Activated CD4-positive, alpha-beta memory T cell treated with anti-CD3 and anti-CD28 coated beads, Interleukin-2, amount 10 ng/mL, durations not matched to agents 7 days and 5 days (primary cell): ENCODE results near the gene CSRP2. TPM values are rescaled to one million over a fixed set of nuclear protein-coding genes. Genes with fewer than 3 reads are reported as not detected.

Experiments used
- CTCF ChIA-PET: fragments of 350-600 bp; sonication (Branson Sonifier 250); formaldehyde crosslinking; loops from one replicate; lab custom pipeline; 2021; ENCODE audit warnings: antibody characterized with exemption, inconsistent platforms; lab: Charles Lee
- POLR2A ChIA-PET: fragments of 350-600 bp; sonication (Branson Sonifier 250); formaldehyde crosslinking; loops from one replicate; lab custom pipeline; 2021; ENCODE audit warnings: antibody characterized with exemption; lab: Charles Lee
- DNase-seq: peaks from one replicate; pipeline ENCODE4 v3.0.0-alpha.2; 2020
- H3K27ac Mint-ChIP-seq: one replicate; pipeline ENCODE4 v1.8.0; 2021; ENCODE audit warnings: mild to moderate bottlenecking, mixed read lengths
- H3K27me3 Mint-ChIP-seq: one replicate; pipeline ENCODE4 v1.8.0; 2021; ENCODE audit warnings: mixed read lengths
- H3K36me3 Mint-ChIP-seq: one replicate; pipeline ENCODE4 v1.8.0; 2021; ENCODE audit warnings: low read depth, mixed read lengths
- H3K4me1 Mint-ChIP-seq: one replicate; pipeline ENCODE4 v1.8.0; 2021; ENCODE audit warnings: mixed read lengths
- H3K4me3 Mint-ChIP-seq: one replicate; pipeline ENCODE4 v1.8.0; 2021; ENCODE audit warnings: mild to moderate bottlenecking, mixed read lengths
- H3K9me3 Mint-ChIP-seq: one replicate; pipeline ENCODE4 v1.8.0; 2021; ENCODE audit warnings: mixed read lengths
- total RNA-seq, 2 experiments: library from RNA; stranded (reverse); gene quantifications; one replicate each; pipeline ENCODE4 v1.2.3, GENCODE V29; 2021

Gene CSRP2
- total RNA-seq, 2 experiments from 2014 or later: 0.15 TPM; not detected in 1

DNA sequence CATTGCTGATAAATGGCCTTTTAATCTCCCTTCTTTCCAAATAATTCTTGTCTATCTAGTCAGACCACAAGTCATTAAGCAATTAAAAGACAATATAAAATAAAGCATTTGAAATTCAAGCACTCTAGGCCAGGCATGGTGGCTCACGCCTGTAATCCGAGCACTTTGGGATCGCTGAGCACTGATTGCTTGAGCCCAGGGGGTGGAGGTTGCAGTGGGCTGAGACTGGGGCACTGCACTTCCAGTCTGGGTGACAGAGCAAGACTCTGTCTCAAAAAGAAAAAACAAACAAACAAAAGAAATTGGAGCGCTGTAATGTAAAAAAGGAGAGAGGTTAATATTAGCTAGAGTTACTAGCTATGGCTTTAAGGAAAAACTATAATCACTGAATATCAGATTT lies 30.5 kb upstream of the CSRP2 start:
- Mint-ChIP-seq H3K27me3 (peaks cover 16% of the 10 kb centered on the region), H3K36me3 (no peaks in the 10 kb centered on the region), H3K9me3 (no peaks in the 10 kb centered on the region), H3K4me3 (no peak overlapping the region), H3K27ac (no peak overlapping the region), H3K4me1 (no peaks in the 10 kb centered on the region)
- CTCF ChIA-PET: no interaction called here
- POLR2A ChIA-PET: no interaction called here
- DNase-seq: no peak

DNA sequence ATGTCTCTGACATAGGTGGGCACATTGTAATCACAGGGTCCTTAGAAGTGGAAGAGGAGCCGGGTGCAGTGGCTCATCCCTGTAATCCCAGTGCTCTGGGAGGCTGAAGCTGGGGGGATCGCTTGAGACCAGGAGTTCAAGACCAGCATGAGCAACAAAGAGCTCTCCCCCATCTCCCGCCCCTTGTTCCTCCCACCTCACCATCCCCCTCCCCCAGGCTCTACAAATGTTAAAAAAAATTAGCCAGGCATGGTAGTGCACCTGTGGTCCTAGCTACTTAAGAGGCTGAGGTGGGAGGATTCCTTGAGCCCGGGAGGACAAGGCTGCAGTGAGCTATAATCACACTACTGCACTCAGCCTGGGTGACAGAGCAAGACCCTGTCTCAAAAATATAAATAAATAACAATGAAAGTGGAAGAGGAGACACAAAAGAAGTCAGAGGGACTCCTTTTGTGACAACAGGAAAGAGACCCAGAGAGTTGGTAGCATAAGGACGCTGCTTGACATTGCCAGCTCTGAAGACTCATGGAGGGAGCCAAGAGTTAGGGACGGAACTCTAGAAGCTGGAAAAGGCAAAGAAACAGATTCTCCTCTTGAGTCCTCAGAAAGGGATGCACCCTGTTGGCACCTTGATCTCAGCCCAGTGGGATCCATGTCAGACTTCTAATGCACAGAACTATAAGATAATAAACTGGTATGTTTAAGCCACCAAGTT lies 29.6 kb upstream of the CSRP2 start:
- ChIA-PET POLR2A (no interaction called here), CTCF (no interaction called here)
- DNase-seq: no peak
- H3K4me1 Mint-ChIP-seq: no peaks in the 10 kb centered on the region
- no peaks in the 10 kb centered on the region for H3K36me3 Mint-ChIP-seq
- no peak overlapping the region for H3K27ac Mint-ChIP-seq
- H3K9me3 Mint-ChIP-seq: no peaks in the 10 kb centered on the region
- H3K4me3 Mint-ChIP-seq: no peak overlapping the region
- peaks cover 16% of the 10 kb centered on the region for H3K27me3 Mint-ChIP-seq

DNA sequence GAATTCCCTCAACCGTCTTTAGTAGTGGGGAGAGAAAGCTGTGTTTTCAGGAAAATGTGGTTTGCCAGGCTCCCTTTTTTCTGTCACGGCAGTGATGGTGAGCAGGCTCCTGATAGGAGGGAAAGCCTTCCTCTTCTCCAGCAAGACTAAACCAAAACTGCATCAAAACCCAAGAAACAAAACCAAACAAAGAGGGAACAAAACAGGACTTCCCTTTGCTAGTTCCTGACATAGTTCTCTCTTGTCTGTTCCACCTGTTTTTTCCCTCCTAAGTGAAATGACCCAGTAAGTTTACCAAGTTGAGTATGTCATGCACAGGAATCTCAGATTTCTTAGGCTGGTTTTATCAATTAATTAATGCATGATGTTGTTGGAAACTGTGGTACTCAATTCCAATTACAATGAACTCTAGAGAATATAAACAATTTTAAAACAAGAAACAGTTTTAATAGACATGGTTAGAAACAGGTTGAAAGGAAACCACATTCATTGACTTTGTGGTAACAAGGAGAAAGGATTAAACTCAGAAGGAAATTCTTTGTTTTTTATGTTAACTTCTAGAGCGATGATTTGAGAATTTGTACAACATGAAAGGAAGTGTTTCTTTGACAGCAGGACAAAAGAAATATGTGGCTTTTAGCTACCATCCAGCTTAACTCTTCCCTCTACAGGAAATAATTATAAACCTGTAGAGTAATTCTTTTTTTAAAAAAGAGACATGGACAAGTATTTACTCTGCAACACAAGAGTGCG lies 23.0 kb upstream of the CSRP2 start:
- CTCF ChIA-PET: interaction anchor here (0.6 kb wide), 1 partner anchor 282 kb away, joined by 3 read pairs; no protein-coding TSS in a partner anchor
- H3K27ac Mint-ChIP-seq: no peak overlapping the region

DNA sequence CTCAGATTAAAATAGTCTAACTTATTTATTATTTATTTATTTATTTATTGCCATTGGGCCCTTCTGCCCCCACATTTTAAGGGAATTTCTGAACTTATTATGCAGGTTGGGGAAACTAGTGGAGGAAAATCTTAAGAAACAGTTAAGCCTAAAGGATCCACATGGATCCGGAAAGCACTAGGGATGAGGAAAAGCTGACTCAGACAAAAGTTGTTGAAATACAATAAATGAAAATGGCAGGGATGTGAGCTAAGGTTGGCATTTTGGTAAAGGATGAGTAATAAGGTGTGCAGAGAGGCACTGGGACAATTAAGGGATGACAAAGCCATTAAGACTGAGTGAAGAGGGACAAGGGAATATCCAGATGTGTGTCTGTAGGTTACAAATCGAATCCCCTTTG lies 20.7 kb upstream of the CSRP2 start:
- Mint-ChIP-seq H3K4me3 (no peak overlapping the region), H3K4me1 (peaks cover 5% of the 10 kb centered on the region), H3K36me3 (no peaks in the 10 kb centered on the region), H3K27ac (no peak overlapping the region), H3K9me3 (no peaks in the 10 kb centered on the region), H3K27me3 (peaks cover 1% of the 10 kb centered on the region)
- POLR2A ChIA-PET: no interaction called here
- CTCF ChIA-PET: no interaction called here
- DNase-seq: no peak

More for the DNA sequence above, 23.0 kb upstream of the CSRP2 start:
- Mint-ChIP-seq H3K4me3 (no peak overlapping the region), H3K9me3 (no peaks in the 10 kb centered on the region), H3K4me1 (peaks cover 5% of the 10 kb centered on the region), H3K27me3 (peaks cover 1% of the 10 kb centered on the region), H3K36me3 (no peaks in the 10 kb centered on the region)
- DNase-seq: no peak
- POLR2A ChIA-PET: no interaction called here

DNA sequence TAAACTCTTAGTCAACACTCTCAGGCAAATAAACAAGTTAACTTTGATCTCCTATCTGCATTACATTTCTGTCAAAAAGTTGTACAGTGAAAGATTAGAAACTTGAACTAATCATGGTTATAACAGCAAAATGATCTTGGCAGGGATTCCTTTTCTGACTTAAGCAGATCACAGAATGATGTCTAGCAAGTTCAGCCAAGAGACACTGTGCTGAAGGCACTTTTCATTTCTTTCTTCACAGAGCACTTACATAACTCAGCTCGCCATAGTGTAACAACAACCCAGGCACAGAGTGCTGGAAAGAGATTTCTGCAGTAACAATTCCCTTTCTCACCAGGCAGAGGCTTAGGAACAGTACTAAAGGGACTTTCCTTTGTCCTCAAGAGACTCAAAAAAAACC lies 19.6 kb upstream of the CSRP2 start:
- no peak overlapping the region for H3K4me3 Mint-ChIP-seq
- H3K9me3 Mint-ChIP-seq: no peaks in the 10 kb centered on the region
- H3K27me3 Mint-ChIP-seq: peaks cover 1% of the 10 kb centered on the region
- DNase-seq: no peak
- no peaks in the 10 kb centered on the region for H3K36me3 Mint-ChIP-seq
- ChIA-PET POLR2A (no interaction called here), CTCF (no interaction called here)
- H3K27ac Mint-ChIP-seq: no peak overlapping the region
- peaks cover 5% of the 10 kb centered on the region for H3K4me1 Mint-ChIP-seq

DNA sequence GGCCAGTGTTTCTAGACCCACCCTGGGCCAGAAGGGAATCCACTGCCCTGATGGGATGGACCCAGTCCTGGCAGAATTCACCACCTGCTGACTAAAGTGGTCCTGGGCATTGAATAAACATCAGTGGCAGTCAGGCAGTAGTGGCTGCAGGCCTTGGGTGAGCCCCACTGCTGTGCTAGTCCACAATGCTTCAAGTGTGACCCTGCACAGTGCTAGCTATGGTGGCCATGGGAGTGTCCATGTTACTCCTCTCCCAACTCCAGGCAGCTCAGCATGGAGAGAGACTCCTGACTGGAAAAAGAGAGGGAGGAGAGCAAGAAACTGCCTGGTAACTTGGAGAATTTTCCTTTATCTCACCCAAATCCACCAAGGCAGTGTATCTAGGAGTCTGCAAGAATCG lies 17.5 kb upstream of the CSRP2 start:
- CTCF ChIA-PET: no interaction called here
- Mint-ChIP-seq H3K9me3 (no peaks in the 10 kb centered on the region), H3K4me3 (no peak overlapping the region), H3K27me3 (no peaks in the 10 kb centered on the region), H3K36me3 (no peaks in the 10 kb centered on the region), H3K27ac (no peak overlapping the region), H3K4me1 (no peaks in the 10 kb centered on the region)
- DNase-seq: no peak
- POLR2A ChIA-PET: no interaction called here

DNA sequence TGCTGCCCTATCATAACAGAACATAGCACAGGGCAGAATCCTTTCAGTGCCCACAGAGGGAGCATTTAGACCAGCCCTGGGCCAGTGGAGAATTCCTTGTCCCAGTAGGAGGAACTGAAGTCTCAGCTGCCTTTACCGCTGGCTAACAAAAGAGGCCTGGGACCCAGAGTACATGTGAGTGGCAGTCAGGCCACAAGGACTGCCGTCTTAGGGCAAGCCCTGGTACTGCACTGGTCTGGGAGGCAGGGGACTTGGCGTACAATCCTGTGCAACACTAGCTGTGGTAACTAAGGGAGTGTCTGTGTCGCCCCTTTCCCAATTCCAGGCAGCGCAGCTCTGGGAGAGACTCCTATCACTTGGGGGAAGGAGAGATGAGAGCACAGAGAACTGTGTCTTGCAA lies 17.0 kb upstream of the CSRP2 start:
- Mint-ChIP-seq H3K27ac (no peak overlapping the region), H3K4me1 (no peaks in the 10 kb centered on the region), H3K4me3 (no peak overlapping the region), H3K36me3 (no peaks in the 10 kb centered on the region), H3K27me3 (no peaks in the 10 kb centered on the region), H3K9me3 (no peaks in the 10 kb centered on the region)
- ChIA-PET CTCF (no interaction called here), POLR2A (no interaction called here)
- DNase-seq: no peak

DNA sequence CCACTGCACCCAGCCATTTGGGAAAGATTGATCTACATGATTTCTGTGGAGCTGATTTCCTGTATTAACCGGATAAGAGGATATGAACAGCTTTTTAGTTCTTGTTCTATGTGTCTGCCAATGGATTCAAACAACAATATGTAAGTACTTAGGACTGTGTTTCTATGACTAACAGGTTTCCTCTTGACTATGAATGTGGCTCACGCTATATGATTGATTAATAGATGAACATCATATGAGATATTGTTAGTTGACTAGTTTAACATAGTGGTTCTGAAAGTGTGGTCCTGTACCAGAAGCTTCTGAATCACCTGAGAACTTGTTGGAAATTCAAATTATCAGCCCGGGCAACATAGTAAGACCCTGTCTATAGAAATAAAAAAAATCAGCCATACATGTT lies 12.8 kb upstream of the CSRP2 start:
- ChIA-PET POLR2A (no interaction called here), CTCF (no interaction called here)
- no peak for DNase-seq
- no peaks in the 10 kb centered on the region for H3K9me3 Mint-ChIP-seq
- no peak overlapping the region for H3K4me3 Mint-ChIP-seq
- H3K27ac Mint-ChIP-seq: no peak overlapping the region
- no peaks in the 10 kb centered on the region for H3K36me3 Mint-ChIP-seq
- peaks cover 4% of the 10 kb centered on the region for H3K27me3 Mint-ChIP-seq
- H3K4me1 Mint-ChIP-seq: no peaks in the 10 kb centered on the region

DNA sequence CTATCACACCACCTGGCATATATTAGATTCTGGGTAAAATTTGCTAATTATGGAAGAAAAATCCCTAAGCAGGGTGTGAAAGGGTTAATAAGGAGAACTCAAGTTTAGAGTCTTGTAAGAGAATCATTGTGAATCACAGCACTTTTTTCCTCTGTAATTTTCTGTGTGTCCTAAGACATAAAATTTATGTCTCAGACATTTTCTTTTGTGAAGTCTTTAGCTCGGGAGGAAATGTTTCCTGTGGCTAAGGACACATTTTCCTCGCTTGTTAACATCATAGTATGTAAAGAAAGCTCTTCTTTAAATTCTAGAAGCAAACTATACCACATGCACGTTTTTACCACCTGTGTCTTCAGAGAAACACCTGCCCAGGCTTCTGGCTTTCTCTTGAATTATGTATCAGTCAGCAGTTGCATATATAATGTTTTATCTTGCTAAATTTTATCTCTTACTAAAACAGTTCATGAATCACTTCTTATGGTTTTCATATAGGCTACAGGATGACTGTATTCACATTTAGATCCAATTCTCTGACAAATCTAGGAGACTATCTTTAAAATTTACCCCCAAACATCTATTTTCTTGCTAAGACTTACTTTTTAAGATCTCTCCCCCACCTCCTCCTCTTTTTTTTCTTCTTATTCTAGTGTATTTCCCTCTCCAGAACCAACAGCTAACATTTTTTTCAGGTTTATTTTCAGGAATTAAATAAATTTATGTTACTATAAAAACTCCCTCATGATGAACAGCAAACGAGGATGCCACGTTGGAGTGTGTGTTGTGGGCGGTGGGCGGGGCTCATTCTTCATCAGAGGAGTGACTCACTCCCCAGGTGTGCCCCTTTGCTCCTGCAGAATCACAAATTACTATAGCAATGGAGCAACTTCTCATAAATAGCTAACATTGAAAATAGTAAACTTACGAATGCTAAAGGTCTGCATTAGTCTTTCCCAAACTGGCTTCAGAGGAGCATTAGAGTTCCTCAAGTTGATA lies 11.6 kb upstream of the CSRP2 start:
- CTCF ChIA-PET: no interaction called here
- POLR2A ChIA-PET: no interaction called here
- H3K27ac Mint-ChIP-seq: no peak overlapping the region
- H3K4me3 Mint-ChIP-seq: no peak overlapping the region
- no peaks in the 10 kb centered on the region for H3K4me1 Mint-ChIP-seq
- H3K9me3 Mint-ChIP-seq: no peaks in the 10 kb centered on the region
- no peaks in the 10 kb centered on the region for H3K36me3 Mint-ChIP-seq
- H3K27me3 Mint-ChIP-seq: peaks cover 4% of the 10 kb centered on the region
- DNase-seq: no peak

DNA sequence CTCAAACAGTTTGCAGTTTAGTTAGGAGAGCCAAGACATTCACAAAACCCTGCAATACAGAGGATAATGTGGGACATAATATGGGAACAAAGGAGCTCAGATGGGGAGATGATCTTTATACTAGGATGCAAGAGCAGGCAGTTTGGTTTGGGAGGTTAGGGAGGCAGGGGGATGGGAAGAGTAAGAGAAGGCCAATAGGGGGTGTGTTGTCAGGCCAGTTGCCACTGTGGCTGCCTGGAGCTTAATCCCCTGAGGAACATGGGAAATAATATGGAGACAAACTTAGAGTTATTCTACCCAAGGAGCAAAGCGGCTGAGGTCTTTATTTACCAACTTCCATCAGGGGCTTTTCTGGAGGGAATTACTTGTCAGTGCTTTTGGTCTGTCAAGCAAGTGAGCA lies 10.0 kb upstream of the CSRP2 start:
- POLR2A ChIA-PET: no interaction called here
- H3K27ac Mint-ChIP-seq: no peak overlapping the region
- no peaks in the 10 kb centered on the region for H3K36me3 Mint-ChIP-seq
- H3K4me3 Mint-ChIP-seq: no peak overlapping the region
- no peak for DNase-seq
- no peaks in the 10 kb centered on the region for H3K9me3 Mint-ChIP-seq
- CTCF ChIA-PET: no interaction called here
- H3K4me1 Mint-ChIP-seq: no peaks in the 10 kb centered on the region
- H3K27me3 Mint-ChIP-seq: peaks cover 8% of the 10 kb centered on the region

DNA sequence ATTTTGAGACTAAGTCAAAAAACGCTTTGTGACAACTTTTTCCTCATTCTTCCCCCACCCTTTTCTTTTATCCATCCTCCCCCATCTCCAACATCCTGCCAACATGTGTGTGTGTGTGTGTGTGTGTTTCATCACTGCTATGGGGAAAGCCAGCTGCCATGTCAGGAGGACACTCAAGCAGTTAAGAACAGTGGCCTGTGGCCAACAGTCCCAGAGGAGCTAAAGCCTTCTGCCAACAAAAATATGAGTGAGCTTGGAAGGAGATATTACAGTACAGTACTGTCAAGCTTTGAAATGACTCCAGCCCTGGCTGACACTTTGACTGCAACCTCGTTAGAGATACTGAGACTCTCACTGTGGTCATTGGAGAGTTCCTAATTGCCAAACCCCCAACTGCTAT lies 5.0 kb upstream of the CSRP2 start:
- POLR2A ChIA-PET: no interaction called here
- CTCF ChIA-PET: interaction anchor here (1.1 kb wide), 1 partner anchor 127 kb away, joined by 3 read pairs; no protein-coding TSS in a partner anchor
- H3K27ac Mint-ChIP-seq: no peak overlapping the region
- DNase-seq: no peak
- no peak overlapping the region for H3K4me3 Mint-ChIP-seq
- H3K4me1 Mint-ChIP-seq: peaks cover 3% of the 10 kb centered on the region
- H3K9me3 Mint-ChIP-seq: no peaks in the 10 kb centered on the region
- H3K27me3 Mint-ChIP-seq: peaks cover 40% of the 10 kb centered on the region
- H3K36me3 Mint-ChIP-seq: no peaks in the 10 kb centered on the region

DNA sequence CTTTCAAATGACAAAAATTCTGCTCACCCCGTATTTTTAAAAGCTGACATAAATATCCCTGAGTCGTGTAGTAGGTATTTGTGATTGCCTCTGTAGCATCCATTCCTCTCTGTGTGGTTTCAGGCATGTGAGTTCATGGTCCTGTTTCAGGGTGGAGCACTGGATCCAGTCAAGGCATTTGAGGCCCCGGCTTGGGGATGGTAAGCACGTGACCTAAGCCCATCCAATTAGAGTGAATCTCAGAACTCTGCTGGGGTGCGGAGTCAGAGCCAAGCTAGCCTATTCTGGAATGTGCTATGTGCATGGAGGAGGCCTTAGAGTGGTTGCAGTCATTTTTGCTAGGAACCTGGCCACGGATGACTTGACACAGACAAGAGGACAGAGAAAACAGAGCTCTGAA lies 4.3 kb upstream of the CSRP2 start:
- H3K4me3 Mint-ChIP-seq: no peak overlapping the region
- no peaks in the 10 kb centered on the region for H3K36me3 Mint-ChIP-seq

DNA sequence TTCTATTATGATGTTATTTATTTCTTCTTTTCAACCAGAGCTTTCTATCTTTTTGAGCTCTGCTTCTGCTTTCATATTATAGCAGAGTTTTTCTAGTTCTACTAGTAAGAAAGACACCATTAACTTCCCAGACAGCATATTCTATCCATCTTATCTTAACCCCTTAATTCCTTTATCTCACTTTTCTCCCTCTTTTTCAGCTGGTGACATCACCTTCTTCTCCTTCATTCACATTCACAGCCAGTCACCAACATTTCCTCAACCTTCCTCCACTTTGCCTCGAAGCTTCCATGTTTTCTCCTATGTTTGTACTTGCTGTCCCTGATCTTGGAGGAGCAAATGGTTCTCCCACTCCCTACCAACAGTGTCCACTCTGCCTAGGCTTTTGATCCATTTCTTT lies 3.5 kb upstream of the CSRP2 start:
- Mint-ChIP-seq H3K27ac (no peak overlapping the region), H3K36me3 (no peaks in the 10 kb centered on the region), H3K4me3 (no peak overlapping the region), H3K4me1 (peaks cover 12% of the 10 kb centered on the region), H3K27me3 (peaks cover 48% of the 10 kb centered on the region), H3K9me3 (no peaks in the 10 kb centered on the region)
- CTCF ChIA-PET: interaction anchor here (1.4 kb wide), 1 partner anchor 128 kb away, joined by 3 read pairs; no protein-coding TSS in a partner anchor
- POLR2A ChIA-PET: no interaction called here
- DNase-seq: no peak

More for the DNA sequence above, 4.3 kb upstream of the CSRP2 start:
- Mint-ChIP-seq H3K27me3 (peaks cover 41% of the 10 kb centered on the region), H3K4me1 (peaks cover 6% of the 10 kb centered on the region), H3K9me3 (no peaks in the 10 kb centered on the region), H3K27ac (no peak overlapping the region)
- ChIA-PET CTCF (no interaction called here), POLR2A (no interaction called here)
- no peak for DNase-seq
